Skeletal muscle cell (primary cell): Measurements from ENCODE around the gene SLC16A1.
A peak's percentile ranks its signal among the peaks of the same experiment; 100 is the strongest.
"Not testable (repeated sequence)": the region's sequence is repeated elsewhere in the genome, so short reads cannot be mapped to it uniquely, and the experiment has no call there.

Experiments used
- DNase-seq: peaks from one replicate; pipeline ENCODE4 v3.0.0-alpha.2; 2010; ENCODE audit warnings: low read depth
- H3K4me3 ChIP-seq: 2 replicates; pipeline ENCODE4 v1.5.1; 2011; ENCODE audit warnings: low read depth, mild to moderate bottlenecking, control low read depth, low read length, moderate library complexity

The SLC16A1 gene

DNA sequence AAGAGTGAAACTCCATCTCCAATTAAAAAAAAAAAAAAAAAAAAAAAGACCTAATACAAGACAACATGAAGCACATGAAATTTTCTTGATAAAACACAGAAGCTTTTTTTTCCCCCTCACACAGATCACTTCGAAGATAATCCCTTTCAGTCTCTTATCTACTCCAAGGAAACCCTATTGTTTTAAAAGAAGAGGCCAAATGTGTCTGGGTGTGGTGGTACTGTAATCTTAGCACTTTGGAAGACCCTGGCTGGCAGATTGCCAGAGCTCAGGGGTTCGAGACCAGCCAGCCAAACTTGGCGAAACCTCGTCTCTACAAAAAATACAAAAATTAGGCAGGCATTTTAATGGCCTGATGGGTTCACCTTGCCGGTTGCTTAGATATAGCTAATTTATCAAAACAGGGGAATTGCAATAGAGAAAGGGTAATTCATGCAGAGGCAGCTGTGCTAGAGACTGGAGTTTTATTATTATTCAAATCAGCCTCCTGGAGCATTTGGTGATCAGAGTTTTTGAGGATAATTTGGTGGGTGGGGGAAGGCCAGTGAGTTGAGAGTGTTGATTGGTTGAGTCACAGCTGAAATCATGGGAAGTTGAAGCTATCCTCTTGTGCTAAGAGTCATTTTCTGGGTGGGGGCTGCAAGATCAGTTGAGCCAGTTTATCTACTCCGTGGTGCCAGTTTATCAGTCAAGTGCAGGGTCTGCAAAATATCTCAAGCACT is 62.5 kb downstream of the SLC16A1 start:
- H3K4me3 ChIP-seq, result no peak overlapping the region
- DNase-seq, result no peak

GRCh38 chr1:112889906-112890305 is 66.1 kb downstream of the SLC16A1 start:
- DNase-seq, H3K4me3 ChIP-seq: not testable (repeated sequence)

- no peak overlapping the region for H3K4me3 ChIP-seq
- DNase-seq, result no peak
Observed at GRCh38 chr1:112889052-112889768, 66.8 kb downstream of the SLC16A1 start.

DNA sequence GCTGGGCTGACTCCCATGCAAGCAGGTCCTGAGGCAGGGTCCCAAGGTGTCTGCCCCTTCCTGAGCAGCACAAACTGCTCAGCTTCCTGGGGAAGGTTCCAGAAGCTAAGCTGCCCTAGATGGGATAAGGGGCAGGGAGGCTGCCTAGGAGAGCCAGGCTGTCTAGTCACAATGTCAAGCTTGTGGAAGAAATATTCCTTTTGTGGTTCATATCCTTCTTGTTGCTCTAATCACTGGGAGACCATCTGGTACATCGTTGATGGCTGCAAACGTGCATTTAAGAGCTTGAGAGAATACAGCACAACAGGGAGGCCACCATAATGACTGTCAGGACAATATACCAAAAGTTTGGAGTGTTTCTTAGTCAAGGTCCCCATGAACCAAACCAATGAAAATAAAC is 67.4 kb downstream of the SLC16A1 start:
- no peak overlapping the region for H3K4me3 ChIP-seq
- no peak for DNase-seq

- no peak overlapping the region for H3K4me3 ChIP-seq
- DNase-seq, result no peak
Observed at GRCh38 chr1:112887599-112888283, 68.3 kb downstream of the SLC16A1 start.

DNA sequence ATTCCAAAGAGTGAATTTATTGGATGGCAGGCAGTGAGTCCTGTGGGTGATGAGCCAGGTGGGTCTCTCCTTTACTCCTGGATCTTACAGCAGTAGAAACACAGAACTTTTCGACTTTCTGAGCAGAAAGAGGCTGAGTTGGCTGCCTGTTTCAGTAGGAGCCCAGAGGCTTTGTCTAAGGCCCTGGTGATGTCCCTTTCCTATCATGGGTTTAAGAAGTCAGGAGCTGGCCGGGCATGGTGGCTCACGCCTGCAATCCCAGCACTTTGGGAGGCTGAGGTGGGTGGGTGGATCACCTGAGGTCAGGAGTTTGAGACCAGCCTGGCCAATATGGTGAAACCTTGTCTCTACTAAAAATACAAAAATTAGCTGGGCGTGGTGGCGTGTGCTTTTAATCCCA is 71.0 kb downstream of the SLC16A1 start:
- DNase-seq, H3K4me3 ChIP-seq: not testable (repeated sequence)

DNA sequence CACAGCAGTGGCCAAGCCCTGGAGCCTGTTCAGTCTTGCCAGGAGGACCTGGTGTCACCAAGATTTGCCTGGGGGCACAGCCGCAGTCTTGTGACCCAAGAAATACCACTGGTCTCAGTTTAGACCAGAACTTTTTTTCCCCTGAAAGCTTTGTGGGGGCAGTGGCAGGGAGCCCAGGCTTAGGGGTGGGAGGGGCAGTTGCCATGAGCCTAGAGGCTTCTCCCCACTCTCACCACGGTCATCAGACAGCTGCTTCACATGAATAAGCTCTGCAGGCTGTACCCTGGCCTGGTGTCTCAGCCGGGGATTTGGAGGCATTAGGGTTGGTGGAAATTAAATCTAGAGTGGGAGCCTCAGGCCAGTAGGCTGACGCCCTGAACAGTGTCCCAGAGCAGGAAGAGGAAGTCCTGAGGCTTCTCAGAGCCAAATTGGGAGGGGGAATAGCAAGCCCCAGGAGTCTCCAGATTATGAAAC is 73.7 kb downstream of the SLC16A1 start:
- DNase-seq, result no peak

GRCh38 chr1:112881742-112882127 is 74.3 kb downstream of the SLC16A1 start:
- DNase-seq, result peak; percentile 42
- H3K4me3 ChIP-seq, result no peak overlapping the region

More for the DNA sequence above, 73.7 kb downstream of the SLC16A1 start:
- H3K4me3 ChIP-seq, result no peak overlapping the region

GRCh38 chr1:112879834-112880233 is 76.2 kb downstream of the SLC16A1 start:
- no peak overlapping the region for H3K4me3 ChIP-seq
- DNase-seq, result no peak

DNA sequence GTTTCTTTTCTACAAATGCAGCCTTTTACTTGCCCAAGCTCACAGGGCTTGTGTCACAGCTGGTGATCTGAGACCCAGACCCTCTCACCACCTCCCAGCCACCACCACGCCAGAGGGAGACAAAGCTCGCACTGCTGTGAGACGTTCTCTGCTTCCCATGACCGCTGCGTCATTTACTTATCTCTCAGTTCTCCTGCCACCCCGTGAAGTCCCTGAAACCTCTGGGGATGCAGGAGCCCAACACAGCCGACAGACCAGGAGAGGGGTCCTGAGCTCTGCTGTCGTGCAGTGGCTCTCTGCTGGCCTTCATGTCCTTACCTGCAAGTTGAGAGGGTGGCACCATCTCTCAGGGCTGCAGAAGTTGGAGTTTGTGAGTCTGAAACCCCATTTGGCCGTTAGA is 77.7 kb downstream of the SLC16A1 start:
- no peak for DNase-seq
- H3K4me3 ChIP-seq, result no peak overlapping the region

GRCh38 chr1:112877750-112878149 is 78.2 kb downstream of the SLC16A1 start:
- no peak for DNase-seq
- no peak overlapping the region for H3K4me3 ChIP-seq

DNA sequence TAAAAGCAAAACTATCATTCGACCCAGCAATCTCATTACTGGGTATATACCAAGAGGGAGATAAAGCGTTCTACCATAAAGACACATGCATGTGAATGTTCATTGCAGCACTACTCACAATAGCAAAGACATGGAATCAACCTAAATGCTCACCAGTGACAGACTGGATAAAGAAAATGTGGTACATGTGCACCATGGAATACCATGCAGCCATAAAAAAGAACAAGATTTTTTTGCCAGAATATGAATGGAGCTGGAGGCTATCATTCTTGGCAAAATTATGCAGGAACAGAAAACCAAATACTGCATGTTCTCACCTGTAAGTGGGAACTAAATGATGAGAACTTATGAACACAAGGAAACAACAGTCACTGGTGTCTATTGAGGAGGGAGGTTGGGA is 79.7 kb downstream of the SLC16A1 start:
- DNase-seq, result no peak

DNA sequence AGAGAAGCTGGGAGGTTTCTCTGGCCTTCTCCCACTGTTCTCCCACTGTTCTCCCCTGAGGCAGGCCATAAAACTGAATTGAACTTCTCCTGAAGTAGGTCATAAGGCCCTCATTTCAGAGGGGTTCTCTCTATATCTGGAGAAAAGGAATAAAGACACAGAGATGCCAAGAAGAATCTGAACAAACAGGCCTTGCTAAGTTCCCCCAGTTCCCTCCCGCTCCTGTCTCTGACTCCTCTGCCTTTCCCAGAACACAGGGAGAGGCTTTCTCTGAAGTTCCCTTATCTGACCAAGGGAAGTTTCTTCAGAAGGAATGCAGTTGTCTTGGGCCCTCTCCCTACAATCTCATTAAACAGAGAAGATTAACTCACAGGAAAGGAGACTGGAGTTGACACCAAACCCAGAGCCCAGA is 83.4 kb downstream of the SLC16A1 start:
- H3K4me3 ChIP-seq, result no peak overlapping the region
- peak; percentile 33 for DNase-seq

More for the DNA sequence above, 79.7 kb downstream of the SLC16A1 start:
- no peak overlapping the region for H3K4me3 ChIP-seq

DNA sequence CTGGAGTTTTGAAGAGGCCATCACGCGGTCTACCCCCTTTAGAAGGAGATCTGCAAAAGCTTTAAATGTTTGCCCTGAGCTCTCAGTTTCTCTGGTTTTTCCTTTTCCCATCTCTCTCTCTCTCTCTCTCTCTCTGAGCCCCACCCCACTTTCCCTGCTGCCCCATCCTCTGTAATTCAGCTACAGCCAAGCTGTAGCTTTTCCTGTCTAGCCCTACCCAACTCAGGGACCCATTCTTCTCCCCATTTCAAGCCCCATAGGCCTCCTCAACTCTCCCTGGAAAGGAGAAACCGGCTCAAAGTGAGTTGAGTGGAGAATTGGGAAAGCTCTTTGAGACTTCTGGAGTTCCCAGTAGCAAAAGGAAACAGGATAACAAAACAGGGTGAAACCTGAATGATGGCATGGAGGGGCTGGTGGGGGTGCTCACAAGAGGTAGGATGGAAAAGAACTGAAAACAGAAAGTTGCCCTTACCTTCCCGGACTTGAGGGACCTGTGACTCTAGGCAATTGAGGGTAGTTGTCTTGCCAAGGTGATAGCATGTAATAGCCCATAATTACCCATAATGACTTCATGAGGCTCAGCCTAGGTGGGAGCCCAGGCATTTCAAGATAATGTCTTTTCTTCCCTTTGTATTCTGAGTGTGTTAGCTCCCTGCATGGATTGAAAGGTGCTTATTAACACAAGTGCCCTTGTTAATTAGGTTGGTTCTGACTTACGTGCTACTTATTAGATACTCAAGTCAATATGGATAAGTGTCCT is 84.9 kb downstream of the SLC16A1 start:
- DNase-seq, result no peak
- H3K4me3 ChIP-seq, result no peak overlapping the region

DNA sequence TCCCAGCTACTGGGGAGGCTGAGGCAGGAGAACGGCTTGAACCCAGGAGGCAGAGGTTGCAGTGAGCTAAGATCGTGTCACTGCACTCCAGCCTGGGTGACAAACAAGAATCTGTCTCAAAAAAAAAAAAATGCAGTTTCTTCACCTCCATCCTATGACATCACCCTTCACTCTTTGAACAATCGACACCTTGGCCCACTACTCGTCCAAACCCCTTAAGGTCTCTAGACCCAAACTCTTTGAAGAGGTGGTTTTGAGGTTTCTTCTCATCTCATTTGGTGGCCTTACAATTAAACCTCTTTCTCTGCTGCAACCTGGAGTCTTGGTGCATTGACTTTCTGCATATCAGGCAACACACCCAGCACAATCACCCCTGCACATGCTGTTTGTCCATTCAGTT is 86.1 kb downstream of the SLC16A1 start:
- DNase-seq, result no peak
- no peak overlapping the region for H3K4me3 ChIP-seq

DNA sequence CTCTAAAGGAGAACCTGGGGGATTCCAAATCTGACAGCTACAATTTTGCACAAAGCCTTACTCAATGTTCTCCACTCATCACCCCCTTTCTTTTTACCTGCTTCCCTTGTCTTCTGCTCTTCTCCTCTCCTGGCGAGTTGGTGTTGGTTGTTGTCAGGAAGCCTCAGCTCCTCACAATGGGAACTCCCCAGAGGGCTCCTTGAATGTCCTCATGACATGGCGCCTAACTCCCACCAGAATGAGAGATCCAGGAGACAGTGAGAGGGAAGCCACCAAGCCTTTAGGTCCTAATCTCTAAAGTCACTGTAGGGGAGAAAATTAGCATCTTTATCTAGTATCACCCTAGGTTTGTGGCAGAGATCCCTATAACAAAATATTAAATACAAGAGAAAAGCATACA is 87.8 kb downstream of the SLC16A1 start:
- DNase-seq, result no peak
- H3K4me3 ChIP-seq, result no peak overlapping the region

DNA sequence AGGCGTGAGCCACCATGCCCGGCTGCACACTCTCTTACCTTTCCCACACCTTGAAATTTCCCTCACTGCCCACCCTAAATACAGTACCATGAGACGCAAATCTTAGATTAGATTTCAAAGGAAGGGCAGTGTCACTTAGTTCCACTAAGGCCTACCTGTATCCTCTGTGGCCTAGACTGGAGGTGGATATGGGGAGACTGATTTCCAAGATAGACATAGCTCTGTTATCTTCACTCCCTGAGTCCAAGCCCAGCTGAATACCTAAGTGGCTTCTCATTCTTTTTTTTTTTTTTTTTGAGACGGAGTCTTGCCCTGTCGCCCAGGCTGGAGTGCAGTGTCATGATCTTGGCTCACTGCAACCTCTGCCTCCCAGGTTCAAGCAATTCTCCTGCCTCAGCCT is 89.0 kb downstream of the SLC16A1 start:
- no peak for DNase-seq
- no peak overlapping the region for H3K4me3 ChIP-seq

GRCh38 chr1:112866151-112866550 is 89.8 kb downstream of the SLC16A1 start:
- DNase-seq, result peak; percentile 60
- no peak overlapping the region for H3K4me3 ChIP-seq

GRCh38 chr1:112862753-112863426 is 93.1 kb downstream of the SLC16A1 start:
- no peak overlapping the region for H3K4me3 ChIP-seq
- DNase-seq, result no peak
